Measurements from ENCODE around the gene CELSR2.

The CELSR2 gene

DNA sequence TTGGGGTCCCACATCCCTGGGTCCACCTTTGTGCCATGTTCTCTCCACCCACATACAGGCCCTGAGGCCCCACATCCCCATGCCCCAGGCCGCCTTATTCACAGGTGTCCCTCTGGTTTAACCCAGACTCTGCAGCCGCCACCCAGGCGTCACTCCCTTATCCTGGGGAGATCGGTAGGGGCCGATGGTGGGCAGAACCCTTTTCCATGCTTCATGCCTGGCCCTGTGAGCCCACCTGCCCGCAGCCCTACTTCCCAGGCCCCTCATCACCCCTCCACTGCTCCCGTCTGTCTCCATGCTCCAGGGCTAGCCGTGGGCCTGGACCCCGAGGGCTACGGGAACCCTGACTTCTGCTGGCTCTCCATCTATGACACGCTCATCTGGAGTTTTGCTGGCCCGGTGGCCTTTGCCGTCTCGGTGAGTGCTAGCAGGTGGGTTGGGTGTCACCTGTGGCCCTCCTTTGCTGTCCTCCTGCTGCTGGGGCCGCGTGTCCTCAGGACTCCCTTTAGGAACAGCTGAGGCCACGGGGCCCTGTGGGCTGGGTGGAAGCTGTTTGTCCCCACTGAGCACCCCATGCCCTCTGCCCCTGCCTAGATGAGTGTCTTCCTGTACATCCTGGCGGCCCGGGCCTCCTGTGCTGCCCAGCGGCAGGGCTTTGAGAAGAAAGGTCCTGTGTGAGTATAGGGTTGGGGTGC lies 21.4 kb downstream of the CELSR2 start:
- Histone ChIP-seq H3K27ac (no peak overlapping the region), H3K9me3 (ENCODE audit: severe bottlenecking) (no peaks in the 10 kb centered on the region), H3K27me3 (ENCODE audit: insufficient read depth, low read depth, severe bottlenecking) (no peaks in the 10 kb centered on the region), H3K4me3 (ENCODE audit: low read depth, low read length) (no peak overlapping the region), H3K36me3 (peaks cover 87% of the 10 kb centered on the region)
- TF ChIP-seq, protein P1, sequence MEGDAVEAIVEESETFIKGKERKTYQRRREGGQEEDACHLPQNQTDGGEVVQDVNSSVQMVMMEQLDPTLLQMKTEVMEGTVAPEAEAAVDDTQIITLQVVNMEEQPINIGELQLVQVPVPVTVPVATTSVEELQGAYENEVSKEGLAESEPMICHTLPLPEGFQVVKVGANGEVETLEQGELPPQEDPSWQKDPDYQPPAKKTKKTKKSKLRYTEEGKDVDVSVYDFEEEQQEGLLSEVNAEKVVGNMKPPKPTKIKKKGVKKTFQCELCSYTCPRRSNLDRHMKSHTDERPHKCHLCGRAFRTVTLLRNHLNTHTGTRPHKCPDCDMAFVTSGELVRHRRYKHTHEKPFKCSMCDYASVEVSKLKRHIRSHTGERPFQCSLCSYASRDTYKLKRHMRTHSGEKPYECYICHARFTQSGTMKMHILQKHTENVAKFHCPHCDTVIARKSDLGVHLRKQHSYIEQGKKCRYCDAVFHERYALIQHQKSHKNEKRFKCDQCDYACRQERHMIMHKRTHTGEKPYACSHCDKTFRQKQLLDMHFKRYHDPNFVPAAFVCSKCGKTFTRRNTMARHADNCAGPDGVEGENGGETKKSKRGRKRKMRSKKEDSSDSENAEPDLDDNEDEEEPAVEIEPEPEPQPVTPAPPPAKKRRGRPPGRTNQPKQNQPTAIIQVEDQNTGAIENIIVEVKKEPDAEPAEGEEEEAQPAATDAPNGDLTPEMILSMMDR (IDR thresholded peaks at IDR 0.05; ENCODE audit: low read depth, low read length): no peak
- no peak for DNase-seq

DNA sequence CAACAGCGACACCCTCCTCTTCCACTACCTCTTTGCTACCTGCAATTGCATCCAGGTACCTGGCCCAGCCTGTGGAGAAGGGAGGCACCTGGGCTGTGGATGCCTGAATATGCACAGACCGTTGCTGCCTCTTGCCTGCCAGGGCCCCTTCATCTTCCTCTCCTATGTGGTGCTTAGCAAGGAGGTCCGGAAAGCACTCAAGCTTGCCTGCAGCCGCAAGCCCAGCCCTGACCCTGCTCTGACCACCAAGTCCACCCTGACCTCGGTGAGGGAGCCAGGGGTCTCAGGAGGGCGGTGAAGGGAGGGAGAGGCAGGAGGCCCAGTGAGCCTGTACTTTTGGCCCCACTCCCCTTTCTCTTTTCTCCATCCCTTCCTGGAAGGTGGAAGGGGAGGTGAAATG lies 22.1 kb downstream of the CELSR2 start:
- no peaks in the 10 kb centered on the region for H3K9me3 ChIP-seq (ENCODE audit: severe bottlenecking)
- DNase-seq: no peak
- no peaks in the 10 kb centered on the region for H3K27me3 ChIP-seq (ENCODE audit: insufficient read depth, low read depth, severe bottlenecking)
- TF ChIP-seq, protein P1 (IDR thresholded peaks at IDR 0.05; ENCODE audit: low read depth, low read length): no peak
- H3K36me3 ChIP-seq: peaks cover 86% of the 10 kb centered on the region
- H3K4me3 ChIP-seq (ENCODE audit: low read depth, low read length): no peak overlapping the region
- no peak overlapping the region for H3K27ac ChIP-seq

DNA sequence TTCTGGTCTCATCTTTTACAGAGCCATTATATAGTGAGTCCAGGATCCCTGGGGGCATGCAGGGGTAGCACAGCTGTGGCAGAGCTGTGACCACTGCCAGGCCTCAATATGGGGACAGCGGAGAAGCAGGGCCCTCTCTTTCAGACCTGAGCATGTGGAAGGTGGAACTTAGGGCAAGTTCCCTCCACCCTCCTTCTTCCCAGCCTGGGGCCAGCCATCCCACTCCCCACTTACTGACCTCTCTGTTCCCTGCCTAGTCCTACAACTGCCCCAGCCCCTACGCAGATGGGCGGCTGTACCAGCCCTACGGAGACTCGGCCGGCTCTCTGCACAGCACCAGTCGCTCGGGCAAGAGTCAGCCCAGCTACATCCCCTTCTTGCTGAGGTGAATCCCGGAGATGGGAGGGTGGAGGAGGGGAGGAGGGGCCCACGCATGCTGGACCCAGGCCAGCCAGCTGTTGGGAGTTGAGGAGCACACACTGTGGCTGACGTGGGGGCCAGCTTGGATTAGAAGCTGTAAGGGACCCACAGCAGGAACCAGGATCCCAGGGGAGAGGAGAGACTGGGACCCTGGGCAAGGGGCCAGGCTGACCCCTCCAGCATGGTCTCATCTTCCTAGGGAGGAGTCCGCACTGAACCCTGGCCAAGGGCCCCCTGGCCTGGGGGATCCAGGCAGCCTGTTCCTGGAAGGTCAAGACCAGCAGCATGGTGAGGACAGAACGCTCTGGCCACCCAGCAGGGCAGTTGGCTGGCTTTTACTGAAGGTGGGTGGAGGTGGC lies 22.9 kb downstream of the CELSR2 start:
- Histone ChIP-seq H3K4me3 (ENCODE audit: low read depth, low read length) (no peak overlapping the region), H3K9me3 (ENCODE audit: severe bottlenecking) (no peaks in the 10 kb centered on the region), H3K27ac (no peak overlapping the region), H3K27me3 (ENCODE audit: insufficient read depth, low read depth, severe bottlenecking) (no peaks in the 10 kb centered on the region), H3K36me3 (peaks cover 80% of the 10 kb centered on the region)
- no peak for DNase-seq
- TF ChIP-seq, protein P1 (IDR thresholded peaks at IDR 0.05; ENCODE audit: low read depth, low read length): no peak

DNA sequence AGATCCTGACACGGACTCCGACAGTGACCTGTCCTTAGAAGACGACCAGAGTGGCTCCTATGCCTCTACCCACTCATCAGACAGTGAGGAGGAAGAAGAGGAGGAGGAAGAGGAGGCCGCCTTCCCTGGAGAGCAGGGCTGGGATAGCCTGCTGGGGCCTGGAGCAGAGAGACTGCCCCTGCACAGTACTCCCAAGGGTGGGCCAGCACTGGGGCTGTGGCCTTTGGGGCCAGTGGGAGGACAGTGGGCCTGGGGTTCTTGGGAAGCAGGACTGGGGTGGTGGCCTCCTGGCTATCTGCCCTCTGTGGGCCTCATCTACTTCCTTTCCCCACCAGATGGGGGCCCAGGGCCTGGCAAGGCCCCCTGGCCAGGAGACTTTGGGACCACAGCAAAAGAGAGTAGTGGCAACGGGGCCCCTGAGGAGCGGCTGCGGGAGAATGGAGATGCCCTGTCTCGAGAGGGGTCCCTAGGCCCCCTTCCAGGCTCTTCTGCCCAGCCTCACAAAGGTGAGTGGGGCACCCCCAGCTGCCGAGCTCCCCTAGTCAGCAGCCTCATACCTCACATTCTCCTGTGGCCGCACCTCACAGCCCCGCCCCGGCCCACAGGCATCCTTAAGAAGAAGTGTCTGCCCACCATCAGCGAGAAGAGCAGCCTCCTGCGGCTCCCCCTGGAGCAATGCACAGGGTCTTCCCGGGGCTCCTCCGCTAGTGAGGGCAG lies 23.6 kb downstream of the CELSR2 start:
- H3K27me3 ChIP-seq (ENCODE audit: insufficient read depth, low read depth, severe bottlenecking): no peaks in the 10 kb centered on the region
- H3K9me3 ChIP-seq (ENCODE audit: severe bottlenecking): no peaks in the 10 kb centered on the region
- TF ChIP-seq, protein P1 (IDR thresholded peaks at IDR 0.05; ENCODE audit: low read depth, low read length): no peak
- no peak for DNase-seq
- H3K4me3 ChIP-seq (ENCODE audit: low read depth, low read length): no peak overlapping the region
- peaks cover 77% of the 10 kb centered on the region for H3K36me3 ChIP-seq
- H3K27ac ChIP-seq: no peak overlapping the region

DNA sequence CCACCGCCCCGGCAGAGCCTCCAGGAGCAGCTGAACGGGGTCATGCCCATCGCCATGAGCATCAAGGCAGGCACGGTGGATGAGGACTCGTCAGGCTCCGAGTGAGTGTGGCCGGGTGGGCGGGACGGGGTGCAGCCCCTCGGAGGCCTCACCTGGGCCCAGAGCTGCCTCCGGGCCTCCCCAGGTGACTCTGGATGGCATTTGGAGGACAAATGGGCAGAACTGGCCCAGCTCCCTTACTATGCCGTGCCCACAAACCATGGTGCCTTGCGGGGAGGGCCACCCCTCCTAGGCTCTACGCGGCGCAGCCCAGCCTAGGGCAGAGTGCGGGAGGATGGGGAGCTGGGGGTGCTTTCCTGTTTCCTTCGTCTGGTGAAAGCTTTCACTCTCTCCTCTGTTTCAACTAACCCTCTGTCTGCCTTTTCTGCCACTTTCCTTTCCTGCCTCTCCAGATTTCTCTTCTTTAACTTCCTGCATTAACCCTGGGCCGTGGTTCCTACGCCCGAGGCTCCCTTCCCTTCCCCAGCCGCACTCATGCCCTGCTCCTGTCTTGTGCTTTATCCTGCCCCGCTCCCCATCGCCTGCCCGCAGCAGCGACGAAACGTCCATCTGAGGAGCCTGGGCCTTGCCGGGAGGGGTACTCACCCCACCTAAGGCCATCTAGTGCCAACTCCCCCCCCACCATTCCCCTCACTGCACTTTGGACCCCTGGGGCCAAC lies 24.4 kb downstream of the CELSR2 start:
- Histone ChIP-seq H3K27ac (no peak overlapping the region), H3K36me3 (peaks cover 77% of the 10 kb centered on the region), H3K9me3 (ENCODE audit: severe bottlenecking) (no peaks in the 10 kb centered on the region), H3K4me3 (ENCODE audit: low read depth, low read length) (no peak overlapping the region), H3K27me3 (ENCODE audit: insufficient read depth, low read depth, severe bottlenecking) (no peaks in the 10 kb centered on the region)
- TF ChIP-seq, protein P1 (IDR thresholded peaks at IDR 0.05; ENCODE audit: low read depth, low read length): no peak
- DNase-seq: no peak
